NCI-H2196 treated with DMSO at 0.1 percent for 48 hours (cell line): ENCODE results near the gene CGNL1.

Experiments used
- DNase-seq: peaks from one replicate; lab custom pipeline; 2025; ENCODE audit not compliant: unreplicated experiment; lab: John Stamatoyannopoulos, UW

Gene CGNL1

GRCh38 chr15:57452090-57452754 is 75.9 kb downstream of the CGNL1 start:
- DNase-seq, result no peak

- DNase-seq, result no peak
Measured at GRCh38 chr15:57455929-57456328, 79.6 kb downstream of the CGNL1 start.

- no peak for DNase-seq
Measured at GRCh38 chr15:57456559-57456958, 80.3 kb downstream of the CGNL1 start.

- no peak for DNase-seq
Measured at GRCh38 chr15:57457726-57458125, 81.4 kb downstream of the CGNL1 start.

- no peak for DNase-seq
Measured at GRCh38 chr15:57458356-57458781, 82.1 kb downstream of the CGNL1 start.

GRCh38 chr15:57460208-57460816 is 84.0 kb downstream of the CGNL1 start:
- no peak for DNase-seq

GRCh38 chr15:57461541-57461940 is 85.2 kb downstream of the CGNL1 start:
- no peak for DNase-seq

GRCh38 chr15:57462381-57462780 is 86.1 kb downstream of the CGNL1 start:
- DNase-seq, result no peak

GRCh38 chr15:57463360-57463759 is 87.1 kb downstream of the CGNL1 start:
- no peak for DNase-seq

GRCh38 chr15:57464480-57464879 is 88.2 kb downstream of the CGNL1 start:
- DNase-seq, result no peak

GRCh38 chr15:57468486-57468885 is 92.2 kb downstream of the CGNL1 start:
- no peak for DNase-seq

- no peak for DNase-seq
Measured at GRCh38 chr15:57470543-57470942, 94.2 kb downstream of the CGNL1 start.

GRCh38 chr15:57472861-57473260 is 96.6 kb downstream of the CGNL1 start:
- no peak for DNase-seq

GRCh38 chr15:57476533-57476975 is 100.2 kb downstream of the CGNL1 start:
- no peak for DNase-seq

GRCh38 chr15:57477736-57478522 is 101.6 kb downstream of the CGNL1 start:
- DNase-seq, result no peak

GRCh38 chr15:57479005-57479404 is 102.7 kb downstream of the CGNL1 start:
- DNase-seq, result no peak

- DNase-seq, result no peak
Measured at GRCh38 chr15:57481038-57481705, 104.9 kb downstream of the CGNL1 start.

- no peak for DNase-seq
Measured at GRCh38 chr15:57485869-57486268, 109.6 kb downstream of the CGNL1 start.

- DNase-seq, result no peak
Measured at GRCh38 chr15:57486833-57487232, 110.5 kb downstream of the CGNL1 start.

GRCh38 chr15:57489122-57489521 is 112.8 kb downstream of the CGNL1 start:
- DNase-seq, result no peak

- no peak for DNase-seq
Measured at GRCh38 chr15:57493351-57493750, 117.0 kb downstream of the CGNL1 start.
